HG03159 (cell line): ENCODE results near the gene TXLNG.

Experiments
- ATAC-seq: cut with Tn5 transposase; IDR thresholded peaks from one replicate; pipeline ENCODE4 v1.9.1; 2021; ENCODE audit warnings: mild to moderate bottlenecking, moderate library complexity; ENCODE audit not compliant: unreplicated experiment

The TXLNG gene

DNA sequence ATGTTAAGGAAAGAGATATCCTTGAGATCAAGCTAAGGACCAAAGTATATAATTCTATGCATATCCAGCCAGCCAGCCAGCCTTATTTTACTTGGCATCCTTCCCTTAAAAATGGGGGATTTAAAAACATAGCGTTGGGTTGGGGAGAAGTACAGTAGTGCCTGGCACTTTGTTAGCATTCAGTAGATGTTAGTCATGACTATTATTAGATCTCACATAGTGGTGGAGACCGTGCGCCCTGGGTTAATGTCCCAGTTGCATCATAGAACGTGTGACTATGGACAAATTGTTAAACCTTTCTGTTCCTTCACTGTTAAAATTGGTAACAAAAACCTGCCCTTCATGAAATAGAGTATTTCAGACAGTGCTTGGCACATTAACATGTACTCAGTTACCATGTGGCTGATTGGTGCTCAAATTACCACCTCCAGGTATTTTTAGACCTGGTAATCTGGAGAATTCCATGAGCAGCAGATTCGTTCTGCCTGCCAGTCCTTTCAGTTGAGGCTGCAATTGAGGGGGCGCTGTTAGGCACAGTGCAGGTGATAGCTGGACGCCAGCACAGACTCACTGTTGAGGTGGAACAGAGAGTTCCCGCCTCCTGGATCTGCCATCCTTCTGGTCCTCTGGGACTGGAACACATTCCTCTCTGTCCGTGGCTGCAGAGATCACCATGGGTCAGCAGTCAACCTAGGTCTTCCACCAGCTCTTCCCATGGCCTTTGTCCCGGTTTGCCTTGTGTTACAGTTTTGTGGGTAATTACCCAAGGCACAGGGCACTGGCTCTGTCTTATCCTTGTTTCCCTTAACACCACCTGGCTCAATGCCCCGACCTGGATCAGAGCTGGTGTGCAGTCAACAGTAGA, 52.2 kb downstream of the TXLNG start:
- ATAC-seq: no peak

DNA sequence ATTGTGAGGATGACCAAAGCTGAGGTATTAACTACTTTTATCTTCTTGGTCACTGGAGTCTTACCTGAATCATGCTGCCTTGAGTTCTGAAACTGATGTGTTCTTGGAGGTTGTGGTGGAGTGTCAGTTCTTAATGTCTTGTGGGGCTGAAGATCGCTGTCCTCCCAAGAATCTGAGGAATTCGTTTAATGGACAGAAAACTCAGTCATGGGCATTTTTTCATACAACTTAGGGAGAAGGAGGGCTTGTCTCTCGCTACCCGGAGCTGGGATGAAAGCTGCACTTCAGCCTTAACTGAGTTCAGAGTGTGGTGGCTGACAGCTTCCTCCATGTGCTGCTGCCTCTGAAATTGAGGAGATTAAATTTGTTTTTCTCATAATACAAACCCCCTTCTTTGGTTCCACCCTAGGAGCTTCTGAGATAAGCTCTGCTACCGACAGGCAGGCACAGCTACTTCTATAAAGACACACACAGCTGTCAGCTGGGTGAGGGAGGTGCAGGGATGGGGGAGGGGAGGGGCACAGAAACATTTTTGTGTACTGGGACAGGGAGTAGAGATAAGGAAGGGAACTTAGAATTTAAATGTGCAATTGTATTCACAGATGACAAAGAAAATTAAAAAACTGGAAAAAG, 53.1 kb downstream of the TXLNG start:
- ATAC-seq: no peak

GRCh38 chrX:16839852-16840460, 53.7 kb downstream of the TXLNG start:
- ATAC-seq: no peak

DNA sequence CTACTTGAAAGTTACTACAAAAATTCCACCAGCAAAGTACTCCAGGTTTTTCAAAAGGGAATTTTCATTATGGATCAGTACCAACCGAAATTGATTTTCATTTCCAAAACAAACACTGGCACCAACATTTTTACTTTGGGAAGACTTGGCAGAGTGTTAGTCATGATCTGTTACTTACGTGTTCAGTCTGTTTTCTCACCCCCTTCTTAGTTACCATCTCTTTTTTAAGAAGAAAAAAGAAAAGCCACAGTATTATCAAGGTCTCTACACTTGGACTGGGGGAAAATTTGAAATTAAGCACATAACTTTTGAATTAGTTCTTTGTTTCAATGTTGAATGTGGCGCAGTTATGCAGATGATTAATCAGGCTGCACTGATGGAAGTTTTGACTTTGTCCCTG, 56.4 kb downstream of the TXLNG start:
- ATAC-seq: no peak

DNA sequence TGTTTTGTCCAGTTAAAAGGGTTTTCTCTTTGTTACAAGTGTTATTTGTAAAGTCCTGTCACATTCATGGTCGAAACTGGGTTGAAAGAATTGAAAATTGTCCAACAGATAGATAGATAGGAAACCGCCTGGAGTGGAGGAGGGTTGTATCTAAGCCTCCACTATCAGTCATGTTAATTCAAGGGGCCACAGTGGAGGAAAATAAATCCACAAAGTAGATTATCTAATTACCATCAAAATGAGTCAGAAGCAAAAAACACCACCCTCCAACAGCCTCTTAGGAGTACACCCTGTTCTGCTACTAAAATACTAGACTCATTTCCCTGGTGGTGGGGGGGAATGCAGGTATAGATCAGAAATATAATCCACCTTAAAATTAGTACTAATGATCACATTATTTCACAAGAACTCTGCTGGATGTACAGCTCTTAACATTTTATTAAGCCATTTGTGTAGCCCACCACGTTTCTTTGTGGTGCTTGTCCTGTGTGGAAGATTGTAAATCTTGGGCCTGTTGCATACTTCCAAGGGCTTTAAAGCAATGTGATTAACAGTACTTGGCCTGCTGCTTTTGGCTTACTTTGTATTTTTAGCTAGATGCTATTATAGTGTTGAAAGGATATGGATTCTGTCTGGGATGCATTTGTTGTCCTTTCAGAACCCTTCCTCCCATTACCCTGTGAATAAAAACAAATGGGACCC, 57.1 kb downstream of the TXLNG start:
- ATAC-seq: no peak

- no peak for ATAC-seq
Measured at GRCh38 chrX:16845686-16846085, 59.4 kb downstream of the TXLNG start.

- no peak for ATAC-seq
Measured at GRCh38 chrX:16848541-16848940, 62.3 kb downstream of the TXLNG start.

- no peak for ATAC-seq
Measured at GRCh38 chrX:16851421-16851820, 65.2 kb downstream of the TXLNG start.

DNA sequence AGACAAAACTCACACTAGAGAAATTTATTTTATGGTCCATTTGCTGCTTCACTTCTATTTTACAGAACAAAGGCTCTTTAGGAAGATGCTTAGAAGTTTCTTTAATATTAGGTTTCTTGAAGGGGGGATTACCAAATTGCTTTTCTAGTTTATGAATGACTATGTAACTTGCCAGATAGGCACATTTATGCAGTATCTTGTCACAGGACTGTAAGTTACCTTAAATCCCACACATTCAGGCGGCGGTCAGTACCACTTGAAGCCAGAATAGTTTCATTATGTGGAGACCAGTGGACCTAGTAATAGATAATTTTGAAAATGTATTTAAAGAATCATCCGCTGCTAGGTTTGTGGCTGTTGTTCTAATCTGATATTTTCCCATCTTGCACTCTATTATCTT, 65.6 kb downstream of the TXLNG start:
- no peak for ATAC-seq

DNA sequence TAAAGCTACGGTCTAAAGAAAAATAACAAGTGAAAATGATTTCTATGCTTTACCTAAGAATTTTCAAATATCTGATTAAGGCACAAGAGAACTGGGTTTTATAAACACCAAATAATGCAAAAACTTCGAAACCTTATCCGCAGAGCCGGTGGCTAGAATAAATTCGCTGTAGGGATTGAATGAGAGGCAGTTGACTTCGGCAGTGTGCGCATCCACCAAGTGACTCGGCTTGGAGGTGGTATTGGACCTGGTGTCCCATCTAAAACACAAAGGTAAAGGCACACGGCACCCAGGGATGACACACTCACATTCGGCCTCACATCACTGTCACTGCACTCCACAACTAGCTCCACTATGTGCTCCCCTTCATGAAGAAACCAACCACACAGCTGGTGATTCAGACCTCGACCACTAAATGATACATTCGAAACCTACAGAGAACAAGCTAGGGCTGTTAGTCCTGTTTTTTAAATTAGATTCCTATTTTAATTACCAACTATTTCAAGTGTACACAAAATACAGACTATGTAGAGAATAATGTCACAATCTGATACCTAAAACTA, 66.4 kb downstream of the TXLNG start:
- no peak for ATAC-seq

- ATAC-seq: no peak
Measured at GRCh38 chrX:16853537-16853936, 67.3 kb downstream of the TXLNG start.

- ATAC-seq: peak; percentile 28
Measured at GRCh38 chrX:16855363-16856075, 69.3 kb downstream of the TXLNG start.

- peak; percentile 53 for ATAC-seq
Measured at GRCh38 chrX:16856076-16856404, 69.8 kb downstream of the TXLNG start.

- no peak for ATAC-seq
Measured at GRCh38 chrX:16856744-16857143, 70.5 kb downstream of the TXLNG start.

- ATAC-seq: no peak
Measured at GRCh38 chrX:16862829-16863228, 76.6 kb downstream of the TXLNG start.

GRCh38 chrX:16867947-16868346, 81.7 kb downstream of the TXLNG start:
- no peak for ATAC-seq

DNA sequence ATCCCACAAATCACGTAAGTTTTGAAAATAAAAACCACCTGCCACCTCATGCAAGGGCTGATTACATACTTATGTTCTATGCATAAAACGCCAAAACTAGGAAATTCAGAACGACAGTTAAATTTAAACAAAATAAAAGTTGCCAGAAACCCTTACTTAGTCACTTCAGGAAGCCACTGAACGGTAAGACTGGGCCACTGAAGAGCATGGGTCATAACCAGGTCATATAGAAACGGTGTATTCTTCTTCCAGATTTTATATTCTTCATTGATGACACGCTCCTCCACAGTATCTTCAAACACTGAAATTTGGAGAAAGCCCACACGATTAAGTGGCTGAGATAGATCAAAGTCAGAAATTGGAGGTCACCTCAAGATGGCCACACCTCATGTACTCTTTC, 82.7 kb downstream of the TXLNG start:
- no peak for ATAC-seq

DNA sequence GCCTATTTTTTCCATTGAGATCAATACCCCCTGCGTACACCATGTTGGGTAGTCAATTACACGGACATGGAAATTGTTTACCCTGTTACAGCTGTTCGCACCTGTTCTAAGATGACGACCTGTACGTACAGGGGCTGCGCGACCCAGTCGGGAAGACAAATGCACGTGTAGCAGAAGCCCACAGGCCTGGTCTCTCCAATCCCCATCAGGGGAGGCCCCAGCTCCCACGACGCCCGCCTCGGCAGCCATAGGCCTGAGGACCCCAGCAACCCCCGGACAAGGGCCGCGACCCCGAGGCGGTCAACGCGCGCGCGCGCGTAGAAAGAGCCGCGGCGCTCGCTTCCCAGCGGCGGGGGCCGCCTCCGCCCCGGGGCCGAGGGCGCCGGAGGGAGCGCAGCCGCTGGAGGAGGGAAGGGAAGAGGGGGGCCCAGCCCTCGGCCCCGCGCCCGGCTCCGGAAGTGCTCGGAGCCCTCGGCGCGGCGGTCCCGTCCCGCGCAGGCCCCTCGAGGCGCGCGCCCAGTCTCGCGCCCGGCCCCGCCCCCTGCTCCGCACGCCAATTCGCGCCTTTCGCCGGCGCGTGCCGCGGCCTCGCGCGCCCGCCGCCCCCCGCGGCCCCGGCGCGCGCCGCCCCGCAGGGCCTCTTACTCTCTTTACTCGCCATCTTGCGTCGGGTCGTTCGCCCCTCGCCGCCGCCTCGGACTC, 83.3 kb downstream of the TXLNG start:
- peak; percentile 47 for ATAC-seq

GRCh38 chrX:16870095-16870861, 84.0 kb downstream of the TXLNG start, which contains the start of gene RBBP7:
RBBP7 (minus strand) TSS chrX:16870362; CDS start chrX:16870053, 309 bp downstream.
- peak; percentile 81 for ATAC-seq
